Stimulated activated CD8-positive, alpha-beta memory T cell treated with anti-CD3 and anti-CD28 coated beads, Interleukin-2, amount 100 ng/mL, for 48 hours (primary cell): ENCODE results near the gene SHPK.

Source experiments
- DNase-seq, 2 donors: peaks; one replicate each; pipeline ENCODE4 v3.0.0-alpha.2; 2020; ENCODE audit warnings: low read depth in 2 of 2

Gene SHPK

DNA sequence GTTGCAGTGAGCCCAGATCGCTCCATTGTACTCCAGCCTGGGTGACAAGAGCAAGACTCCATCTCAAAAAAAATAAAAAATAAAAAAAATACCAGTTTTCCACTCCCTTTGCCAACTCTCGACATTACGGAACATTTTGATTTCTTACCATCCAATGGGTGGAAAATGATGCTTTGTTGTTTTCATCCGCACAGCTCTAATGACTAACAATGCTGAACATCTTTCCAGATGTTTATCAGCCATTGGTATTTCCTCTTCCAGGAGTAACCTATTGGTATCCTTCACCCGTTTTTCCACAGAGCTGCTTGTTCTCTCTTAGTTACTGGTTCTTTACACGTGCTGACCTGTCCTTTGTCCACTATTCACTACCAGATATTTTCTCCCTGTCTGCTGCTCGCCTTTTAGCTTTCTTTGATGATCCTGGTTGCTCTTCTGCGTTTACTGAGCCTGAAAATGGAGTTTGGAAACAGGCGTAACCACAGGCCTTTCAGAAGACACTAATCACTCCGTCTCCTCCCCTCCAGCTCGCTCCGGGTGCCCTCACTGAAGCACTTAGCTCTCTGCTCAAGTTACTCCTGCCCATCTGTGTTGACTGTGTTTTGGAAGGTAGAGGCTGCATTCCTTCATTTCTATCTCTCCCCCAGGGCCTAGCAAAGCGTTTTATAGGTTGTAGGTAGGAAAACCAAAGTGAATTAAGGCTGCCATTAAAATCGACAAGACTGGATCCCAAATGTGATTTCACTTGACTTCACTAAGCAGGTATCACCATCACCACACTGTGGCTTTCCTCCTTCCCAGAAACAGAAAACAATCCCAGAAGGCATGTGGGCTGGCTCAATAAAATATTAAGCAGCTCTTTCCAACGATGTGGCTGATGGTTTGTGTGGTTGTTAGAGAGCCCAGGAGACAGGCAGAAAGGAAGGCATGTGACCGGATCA is 8.9 kb downstream of the SHPK start:
- no peak for DNase-seq

- no peak for DNase-seq
Observed at GRCh38 chr17:3622977-3623594, 13.0 kb downstream of the SHPK start.

DNA sequence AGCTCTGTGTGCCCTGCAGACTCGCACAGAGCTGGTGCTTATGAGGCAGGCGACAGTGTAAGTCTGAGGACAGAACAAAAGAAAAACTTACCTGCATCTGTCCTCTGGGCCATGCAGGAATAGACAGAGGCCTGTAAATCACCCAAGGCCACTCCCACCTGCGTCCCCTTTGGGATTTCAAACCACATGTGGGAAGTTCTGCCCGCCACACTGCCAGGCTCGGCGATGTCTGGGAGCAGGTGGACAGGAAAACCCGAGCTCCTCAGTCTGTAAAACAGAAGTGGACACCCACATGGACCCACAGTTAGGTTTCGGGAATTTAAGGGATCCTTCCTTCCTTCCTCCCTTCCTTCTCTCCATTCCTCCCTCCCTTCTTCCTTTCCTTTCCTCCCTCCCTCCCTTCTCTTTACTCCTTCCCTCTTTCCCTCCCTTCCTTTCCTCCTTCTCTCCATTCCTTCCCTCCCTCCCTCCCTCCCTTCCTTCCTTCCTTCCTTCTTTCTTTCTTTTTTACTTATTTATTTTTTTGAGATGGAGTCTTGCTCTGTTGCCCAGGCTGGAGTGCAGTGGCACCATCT is 14.8 kb downstream of the SHPK start:
- DNase-seq: no peak

- DNase-seq: no peak
Observed at GRCh38 chr17:3615160-3615870, 20.7 kb downstream of the SHPK start.

DNA sequence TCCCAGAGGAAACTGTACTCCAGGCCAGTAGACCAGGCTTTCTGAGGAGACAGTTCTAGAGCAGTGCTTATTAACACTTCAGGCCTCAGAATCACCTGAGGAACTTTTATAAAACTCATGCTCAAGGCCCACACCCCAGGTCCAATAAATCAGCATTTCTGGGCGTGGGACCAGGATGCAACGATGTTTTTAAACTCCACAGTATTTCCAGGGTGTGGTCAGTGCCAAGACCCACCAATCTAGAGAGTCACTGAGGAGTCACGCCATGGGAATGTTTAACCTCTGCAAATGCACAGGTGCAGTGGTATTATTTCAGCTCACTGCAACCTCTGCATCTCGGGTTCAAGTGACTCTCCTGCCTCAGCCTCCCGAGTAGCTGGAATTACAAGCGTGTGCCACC is 22.9 kb downstream of the SHPK start:
- DNase-seq: no peak

- DNase-seq: no peak
Observed at GRCh38 chr17:3610523-3610922, 25.5 kb downstream of the SHPK start.

DNA sequence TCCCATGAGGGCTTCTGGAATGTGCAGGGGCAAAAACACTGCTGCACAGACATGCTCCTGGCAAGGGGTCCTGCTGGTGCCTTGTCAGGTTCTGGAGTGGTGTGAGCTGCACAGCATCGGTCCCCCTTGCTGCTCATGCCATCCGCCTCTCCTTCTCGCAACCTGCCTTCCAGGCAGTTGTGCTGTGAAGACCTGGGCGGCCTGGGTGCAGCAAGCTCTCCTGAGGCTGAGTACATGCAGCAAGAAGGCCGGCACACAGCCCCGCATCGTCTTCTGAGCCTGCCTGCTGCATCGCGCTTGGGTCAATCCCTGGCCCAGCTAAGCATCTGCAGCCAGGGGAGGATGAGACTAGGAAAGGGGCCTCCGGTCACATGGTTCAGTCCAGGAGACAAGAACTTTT is 26.4 kb downstream of the SHPK start:
- DNase-seq: no peak

DNA sequence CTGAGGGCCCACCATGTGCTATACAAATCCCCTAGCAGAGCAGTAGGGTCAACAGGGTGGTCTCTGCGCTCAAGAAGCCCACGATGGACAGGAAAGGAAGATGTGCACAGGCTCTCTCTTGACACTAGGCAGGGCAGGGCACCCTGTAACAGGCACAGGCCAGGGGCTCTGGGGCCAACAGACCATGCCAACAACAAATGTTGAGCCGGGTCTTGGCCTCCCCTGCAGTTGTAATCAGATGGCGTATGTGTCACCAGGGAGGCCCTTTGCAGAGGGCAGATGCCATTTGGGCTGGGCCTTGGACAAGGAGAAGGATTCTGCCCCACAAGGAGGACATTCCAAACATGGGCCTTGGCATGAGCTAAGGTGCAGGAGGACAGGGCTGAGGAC is 32.2 kb downstream of the SHPK start:
- DNase-seq: no peak

GRCh38 chr17:3603119-3603869 is 32.8 kb downstream of the SHPK start:
- no peak for DNase-seq

- no peak for DNase-seq
Observed at GRCh38 chr17:3602499-3602898, 33.6 kb downstream of the SHPK start.

GRCh38 chr17:3600529-3601205 is 35.4 kb downstream of the SHPK start:
- DNase-seq: no peak

GRCh38 chr17:3598078-3598477 is 38.0 kb downstream of the SHPK start:
- DNase-seq: no peak

GRCh38 chr17:3596804-3597464 is 39.1 kb downstream of the SHPK start:
- no peak for DNase-seq

- DNase-seq: no peak
Observed at GRCh38 chr17:3594976-3595375, 41.1 kb downstream of the SHPK start.

DNA sequence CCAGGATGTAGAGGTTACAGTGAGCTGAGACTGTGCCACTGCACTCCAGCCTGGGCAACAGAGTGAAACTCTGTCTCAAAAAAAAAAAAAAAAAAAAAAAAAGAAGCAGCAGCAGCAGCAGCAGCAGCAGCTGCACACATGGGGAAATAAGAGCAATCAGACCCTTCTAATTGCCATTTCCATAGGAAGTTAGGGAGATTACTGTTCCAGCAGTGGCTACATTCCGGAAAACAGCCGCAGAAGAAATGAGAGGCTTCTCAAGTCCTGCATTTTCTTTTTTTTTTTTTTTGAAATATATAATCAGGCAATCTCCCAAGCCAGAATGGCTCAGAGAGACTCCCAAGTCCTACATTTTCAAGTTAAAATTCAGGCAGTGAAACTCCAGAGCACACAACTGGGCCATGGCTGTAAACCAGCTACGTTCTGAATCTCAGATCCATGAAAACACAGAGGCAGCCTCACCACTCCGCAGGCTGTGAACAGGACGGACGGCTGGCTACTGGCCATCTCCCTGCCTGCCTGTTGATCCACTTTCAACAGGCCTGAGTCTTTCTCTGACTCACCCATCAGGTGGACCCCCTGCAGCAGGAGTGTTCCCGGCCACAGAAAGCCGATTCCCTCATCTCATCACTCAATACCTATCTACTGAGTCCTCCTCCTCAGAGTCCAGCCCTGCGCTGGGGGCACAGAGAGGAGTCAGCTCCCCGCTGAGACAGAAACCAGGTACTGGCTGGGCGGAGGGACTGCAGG is 41.8 kb downstream of the SHPK start:
- DNase-seq: no peak

DNA sequence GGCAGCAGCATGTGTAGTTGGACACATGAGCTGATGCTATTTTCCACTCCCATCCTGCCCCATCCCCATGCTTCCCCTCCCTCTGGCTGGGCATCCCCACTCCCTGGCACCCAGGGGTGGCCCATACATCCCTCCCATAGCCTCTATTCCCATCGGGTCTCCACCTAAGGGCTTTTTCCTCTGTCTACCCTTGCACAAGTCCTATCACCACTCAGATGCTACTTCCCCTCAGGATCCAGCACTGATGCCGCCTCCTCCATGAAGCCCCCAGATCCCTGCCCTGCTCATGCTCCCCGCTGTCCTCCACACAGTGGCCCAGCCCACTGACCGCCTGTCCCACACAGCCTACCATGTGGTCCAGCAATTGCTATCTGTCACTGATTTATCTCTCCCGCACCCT is 42.7 kb downstream of the SHPK start:
- DNase-seq: no peak

GRCh38 chr17:3592216-3592860 is 43.7 kb downstream of the SHPK start:
- DNase-seq: no peak

GRCh38 chr17:3590768-3591167 is 45.3 kb downstream of the SHPK start:
- no peak for DNase-seq

GRCh38 chr17:3590231-3590630 is 45.8 kb downstream of the SHPK start:
- no peak for DNase-seq
